Colonic mucosa (tissue), 4 donors: Measurements from ENCODE around the gene GZF1. TPM values are rescaled to one million over a fixed set of nuclear protein-coding genes. Genes with fewer than 3 reads are reported as not detected.

Experiments
- DNase-seq: peaks from one replicate; pipeline ENCODE4 v3.0.0-alpha.2; 2020
- H3K27ac ChIP-seq: fragments of 200-600 bp; one replicate; pipeline ENCODE4 v1.8.0; 2021
- H3K27me3 ChIP-seq: fragments of 200-600 bp; one replicate; pipeline ENCODE4 v1.8.0; 2021
- H3K36me3 ChIP-seq: fragments of 200-600 bp; one replicate; pipeline ENCODE4 v1.8.0; 2021
- H3K4me1 ChIP-seq: fragments of 200-600 bp; one replicate; pipeline ENCODE4 v1.8.0; 2021; ENCODE audit warnings: mild to moderate bottlenecking
- H3K4me3 ChIP-seq: fragments of 200-600 bp; one replicate; pipeline ENCODE4 v1.8.0; 2021
- H3K9ac ChIP-seq, 2 donors: one replicate each; pipeline ENCODE4 v1.7.0; 2013; ENCODE audit warnings: control low read depth in 2 of 2, low read depth in 2 of 2, low read length in 2 of 2
- H3K9me3 ChIP-seq: fragments of 200-600 bp; one replicate; pipeline ENCODE4 v1.8.0; 2021
- CTCF ChIP-seq: fragments of 200-600 bp; IDR thresholded peaks from one replicate; pipeline ENCODE4 v1.8.0; 2022; ENCODE audit warnings: antibody characterized with exemption, mild to moderate bottlenecking
- intact Hi-C: fragments of 100-400 bp; cut with DNase I; formaldehyde crosslinking; loops from one replicate; pipeline ENCODE4 v1.14.1; 2022
- total RNA-seq, 2 donors: library from RNA; stranded (reverse); fragmentation: NEBNext Ultra II Directional in 1 of 2; extraction: Animal tissue kit (Norgen Biotek cat#: 25700) in 1 of 2; gene quantifications; one replicate each; pipeline ENCODE4 v1.2.1, GENCODE V29; 2021
- donor health status: healthy.
- donor health status: DM: no; HTN: no; CAD: no.
- donor health status: DM: no; HTN: no; CAD: no.

GZF1 gene
- total RNA-seq, 2 donors from 2014 or later, result 8.5 to 9.6 TPM

- Histone ChIP-seq H3K9me3 (no peaks in the 10 kb centered on the region), H3K4me1 (no peaks in the 10 kb centered on the region), H3K4me3 (no peak overlapping the region), H3K27me3 (no peaks in the 10 kb centered on the region), H3K27ac (no peak overlapping the region), H3K9ac (no peak overlapping the region), H3K36me3 (no peaks in the 10 kb centered on the region)
- intact Hi-C loops, result no loop called here
- no peak for TF ChIP-seq CTCF
- DNase-seq, result no peak
Measured at GRCh38 chr20:23407781-23408464, 45.9 kb downstream of the GZF1 start.

- intact Hi-C loops, result no loop called here
Measured at GRCh38 chr20:23408957-23409356, 47.0 kb downstream of the GZF1 start.

GRCh38 chr20:23409800-23410199 is 47.8 kb downstream of the GZF1 start:
- H3K36me3 ChIP-seq, result no peaks in the 10 kb centered on the region
- no peak for TF ChIP-seq CTCF
- H3K27ac ChIP-seq, result no peak overlapping the region
- DNase-seq, result no peak
- H3K27me3 ChIP-seq, result no peaks in the 10 kb centered on the region
- H3K4me1 ChIP-seq, result no peaks in the 10 kb centered on the region
- H3K9ac ChIP-seq, result no peak overlapping the region
- intact Hi-C loops, result no loop called here
- H3K9me3 ChIP-seq, result no peaks in the 10 kb centered on the region
- H3K4me3 ChIP-seq, result no peak overlapping the region

More at GRCh38 chr20:23408957-23409356, 47.0 kb downstream of the GZF1 start:
- Histone ChIP-seq H3K36me3 (no peaks in the 10 kb centered on the region), H3K27ac (no peak overlapping the region), H3K9ac (no peak overlapping the region), H3K4me3 (no peak overlapping the region), H3K4me1 (no peaks in the 10 kb centered on the region), H3K27me3 (no peaks in the 10 kb centered on the region), H3K9me3 (no peaks in the 10 kb centered on the region)
- no peak for DNase-seq
- no peak for TF ChIP-seq CTCF

GRCh38 chr20:23410916-23411695 is 49.1 kb downstream of the GZF1 start:
- no peak for DNase-seq
- no peaks in the 10 kb centered on the region for H3K36me3 ChIP-seq
- no peak overlapping the region for H3K4me3 ChIP-seq
- no peaks in the 10 kb centered on the region for H3K9me3 ChIP-seq
- no peak for TF ChIP-seq CTCF
- no peak overlapping the region for H3K9ac ChIP-seq
- no peaks in the 10 kb centered on the region for H3K4me1 ChIP-seq
- no peaks in the 10 kb centered on the region for H3K27me3 ChIP-seq
- no peak overlapping the region for H3K27ac ChIP-seq
- intact Hi-C loops, result no loop called here

GRCh38 chr20:23412026-23412425 is 50.0 kb downstream of the GZF1 start:
- H3K36me3 ChIP-seq, result no peaks in the 10 kb centered on the region
- no peak overlapping the region for H3K9ac ChIP-seq
- no peaks in the 10 kb centered on the region for H3K9me3 ChIP-seq
- DNase-seq, result no peak
- H3K27me3 ChIP-seq, result no peaks in the 10 kb centered on the region
- H3K4me3 ChIP-seq, result no peak overlapping the region
- no peaks in the 10 kb centered on the region for H3K4me1 ChIP-seq
- no peak for TF ChIP-seq CTCF
- no peak overlapping the region for H3K27ac ChIP-seq
- intact Hi-C loops, result no loop called here
